AG04449 (cell line): ENCODE results near the gene EPHB2.

Experiments used
- CTCF ChIA-PET: fragments of 350-600 bp; formaldehyde crosslinking; extraction: SDS; loops from one replicate; lab custom pipeline; 2021; ENCODE audit warnings: antibody characterized with exemption; lab: Yijun Ruan, JAX
- POLR2A ChIA-PET: fragments of 400-600, 350-600 bp; formaldehyde crosslinking; extraction: SDS; loops from one replicate; lab custom pipeline; 2020; ENCODE audit warnings: antibody characterized with exemption, inconsistent platforms; lab: Yijun Ruan, JAX
- DNase-seq: peaks from one replicate; pipeline ENCODE4 v3.0.0-alpha.2; 2010; ENCODE audit warnings: low read depth, low spot score
- H3K4me3 ChIP-seq: 2 replicates; pipeline ENCODE4 v1.5.1; 2011; ENCODE audit warnings: low read depth, mild to moderate bottlenecking, control low read depth, low read length
- CTCF ChIP-seq: IDR thresholded peaks from one replicate; pipeline ENCODE4 v1.5.1; 2011; ENCODE audit warnings: mild to moderate bottlenecking, moderate library complexity, low read length, control low read depth, inconsistent platforms; ENCODE audit not compliant: insufficient read depth; ENCODE audit errors: missing control alignments

The EPHB2 gene

GRCh38 chr1:22677931-22678896, 32.4 kb upstream of the EPHB2 start:
- TF ChIP-seq CTCF, result no peak
- no peak for DNase-seq
- ChIA-PET POLR2A (no interaction called here), CTCF (interaction anchor here (1.5 to 13.3 kb wide), 5 partner anchors 27 to 286 kb away, joined by 6 to 307 read pairs (median 96); no protein-coding TSS in a partner anchor)
- no peak overlapping the region for H3K4me3 ChIP-seq

- H3K4me3 ChIP-seq, result no peak overlapping the region
- TF ChIP-seq CTCF, result no peak
- ChIA-PET CTCF (interaction anchor here (1.1 kb wide), 1 partner anchor 208 kb away, joined by 3 read pairs; no protein-coding TSS in a partner anchor), POLR2A (no interaction called here)
- no peak for DNase-seq
These were observed 29.9 kb upstream of the EPHB2 start for GRCh38 chr1:22680726-22681125.

- no peak for DNase-seq
- no peak for TF ChIP-seq CTCF
- ChIA-PET CTCF (no interaction called here), POLR2A (no interaction called here)
- no peak overlapping the region for H3K4me3 ChIP-seq
These were observed 28.9 kb upstream of the EPHB2 start for GRCh38 chr1:22681556-22682276.

GRCh38 chr1:22683547-22683946, 27.1 kb upstream of the EPHB2 start:
- ChIA-PET POLR2A (no interaction called here), CTCF (interaction anchor here (1.0 to 6.6 kb wide), 5 partner anchors 9 to 246 kb away, joined by 3 to 48 read pairs (median 3); no protein-coding TSS in a partner anchor)
- H3K4me3 ChIP-seq, result no peak overlapping the region
- TF ChIP-seq CTCF, result no peak
- no peak for DNase-seq

- ChIA-PET CTCF (interaction anchor here (1.1 to 6.6 kb wide), 4 partner anchors 11 to 245 kb away, joined by 3 to 48 read pairs (median 16); no protein-coding TSS in a partner anchor), POLR2A (interaction anchor here (0.7 kb wide), 1 partner anchor 32 kb away, joined by 3 read pairs; no protein-coding TSS in a partner anchor)
- H3K4me3 ChIP-seq, result no peak overlapping the region
- no peak for TF ChIP-seq CTCF
- DNase-seq, result no peak
These were observed 25.0 kb upstream of the EPHB2 start for GRCh38 chr1:22685591-22686059.
